ENCODE measurements around the gene HLA-DRB5.

DNA sequence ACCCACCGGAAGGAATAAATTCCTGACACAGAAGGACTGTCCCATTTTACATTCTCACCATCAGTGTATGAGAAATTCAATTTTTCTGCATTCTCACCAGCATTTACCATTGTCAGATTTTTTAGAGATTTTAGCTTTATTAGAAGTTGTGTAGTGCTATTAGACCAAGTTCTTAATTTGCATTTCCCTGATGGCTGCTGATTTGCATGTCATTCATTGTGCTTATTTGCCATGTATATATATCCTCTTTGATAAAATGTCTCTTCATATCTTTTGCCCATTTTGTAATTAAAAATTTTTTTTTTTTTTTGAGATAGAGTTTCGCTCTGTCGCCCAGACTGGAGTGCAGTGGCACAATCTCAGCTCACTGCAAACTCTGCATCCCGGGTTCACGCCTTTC lies 9.8 kb upstream of the HLA-DRB5 start:
- TF ChIP-seq POLR2A (IDR thresholded peaks at IDR 0.05; ENCODE audit: low read length) = no peak
- TF ChIP-seq GATA1 (IDR thresholded peaks at IDR 0.05; ENCODE audit: low read depth, low read length) = no peak
